Endothelial cell of umbilical vein (primary cell): Measurements from ENCODE around the gene CS.
"Not testable (repeated sequence)": the region's sequence is repeated elsewhere in the genome, so short reads cannot be mapped to it uniquely, and the experiment has no call there.

Experiments used
- EZH2 ChIP-seq: IDR thresholded peaks from 2 replicates; pipeline ENCODE4 v1.6.1; 2012; ENCODE audit warnings: borderline replicate concordance, low read depth, mild to moderate bottlenecking, moderate library complexity, low read length, inconsistent platforms; ENCODE audit not compliant: severe bottlenecking
- POLR2A ChIP-seq: IDR thresholded peaks from 2 replicates; pipeline ENCODE4 v1.6.1; 2012; ENCODE audit warnings: low read depth, mild to moderate bottlenecking, control low read depth, low read length
- POLR2AphosphoS5 ChIP-seq: IDR thresholded peaks from 2 replicates; pipeline ENCODE4 v1.6.1; 2012; ENCODE audit warnings: low read depth, mild to moderate bottlenecking, control low read depth, low read length, moderate library complexity; ENCODE audit not compliant: insufficient read depth
- TF ChIP-seq, protein P1 (sequence below), 2 donors: IDR thresholded peaks; 1 replicate in 1 of 2; 2 replicates in 1 of 2; pipeline ENCODE4 v1.5.1; 2011; ENCODE audit warnings: low read length in 2 of 2, mild to moderate bottlenecking in 2 of 2, moderate library complexity in 2 of 2, control low read depth in 1 of 2, inconsistent platforms in 1 of 2, low read depth in 1 of 2; ENCODE audit not compliant: insufficient read depth in 1 of 2; ENCODE audit errors: extremely low read depth in 1 of 2

DNA sequence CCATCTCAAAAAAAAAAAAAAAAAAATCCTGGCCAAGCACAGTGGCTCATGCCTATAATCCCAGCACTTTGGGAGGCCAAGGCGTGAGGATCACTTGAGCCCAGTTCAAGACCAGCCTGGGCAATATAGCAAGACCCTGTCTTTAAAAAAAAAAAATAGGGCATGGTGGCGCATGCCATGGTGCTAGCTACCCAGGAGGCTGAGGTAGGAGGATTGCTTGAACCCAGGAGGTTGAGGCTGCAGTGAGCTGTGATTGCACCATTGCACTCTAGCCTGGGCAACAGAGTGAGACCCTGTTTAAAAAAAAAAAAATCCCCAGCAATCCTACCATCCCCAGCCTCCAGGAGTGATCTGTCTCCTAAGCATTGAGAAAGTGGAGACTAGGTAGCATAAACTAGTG is 42.2 kb upstream of the CS start:
- TF ChIP-seq POLR2A, EZH2, POLR2AphosphoS5: not testable (repeated sequence)
- TF ChIP-seq, protein P1, sequence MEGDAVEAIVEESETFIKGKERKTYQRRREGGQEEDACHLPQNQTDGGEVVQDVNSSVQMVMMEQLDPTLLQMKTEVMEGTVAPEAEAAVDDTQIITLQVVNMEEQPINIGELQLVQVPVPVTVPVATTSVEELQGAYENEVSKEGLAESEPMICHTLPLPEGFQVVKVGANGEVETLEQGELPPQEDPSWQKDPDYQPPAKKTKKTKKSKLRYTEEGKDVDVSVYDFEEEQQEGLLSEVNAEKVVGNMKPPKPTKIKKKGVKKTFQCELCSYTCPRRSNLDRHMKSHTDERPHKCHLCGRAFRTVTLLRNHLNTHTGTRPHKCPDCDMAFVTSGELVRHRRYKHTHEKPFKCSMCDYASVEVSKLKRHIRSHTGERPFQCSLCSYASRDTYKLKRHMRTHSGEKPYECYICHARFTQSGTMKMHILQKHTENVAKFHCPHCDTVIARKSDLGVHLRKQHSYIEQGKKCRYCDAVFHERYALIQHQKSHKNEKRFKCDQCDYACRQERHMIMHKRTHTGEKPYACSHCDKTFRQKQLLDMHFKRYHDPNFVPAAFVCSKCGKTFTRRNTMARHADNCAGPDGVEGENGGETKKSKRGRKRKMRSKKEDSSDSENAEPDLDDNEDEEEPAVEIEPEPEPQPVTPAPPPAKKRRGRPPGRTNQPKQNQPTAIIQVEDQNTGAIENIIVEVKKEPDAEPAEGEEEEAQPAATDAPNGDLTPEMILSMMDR (IDR thresholded peaks at IDR 0.05; ENCODE audit: extremely low read depth in 1 of 2, insufficient read depth in 1 of 2, low read depth in 1 of 2, low read length in 2 of 2) = not testable (repeated sequence)
